ENCODE data around the gene SDHAF4. TPM values are rescaled to one million over a fixed set of nuclear protein-coding genes. Genes with fewer than 3 reads are reported as not detected.

SDHAF4 gene
- total RNA-seq (2022; extraction: Qiagen RNA extraction): 2.9 to 5.4 TPM (median 4.1 TPM) in 5 replicates

DNA sequence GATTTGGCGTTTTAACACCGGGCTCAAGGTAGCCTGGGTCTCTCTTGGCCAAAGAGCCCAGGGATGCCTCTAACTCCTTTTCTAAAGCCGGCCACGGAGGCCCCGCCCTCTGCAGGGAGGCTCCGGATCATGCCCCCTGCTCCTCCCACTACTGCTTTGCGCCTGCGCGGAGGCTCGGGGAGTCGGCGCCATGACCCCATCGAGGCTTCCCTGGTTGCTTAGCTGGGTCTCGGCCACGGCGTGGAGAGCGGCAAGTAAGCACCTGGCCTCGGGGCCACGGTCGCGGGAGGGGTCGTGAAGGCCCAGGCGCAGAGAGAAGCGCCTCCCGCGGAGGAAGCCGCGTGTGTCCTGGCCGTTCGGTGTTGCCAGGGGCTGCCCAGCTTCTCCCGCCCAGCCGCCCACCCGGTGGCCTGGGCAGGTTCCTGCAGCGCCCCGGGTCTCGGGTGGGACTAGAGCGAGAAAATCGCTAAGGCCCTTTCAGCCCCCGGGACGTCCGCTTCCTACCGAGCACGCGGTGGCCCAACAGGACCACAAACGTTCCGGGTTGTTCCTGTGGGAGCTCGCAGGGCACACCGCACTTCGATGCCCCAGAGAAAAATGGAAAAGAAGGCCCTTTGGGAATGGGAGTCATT lies at the start of gene SDHAF4:
SDHAF4 (plus strand) TSS at position 180 of the 632 bp plus-strand sequence; CDS start at position 191, 11 bp downstream.

Other genes starting within 250 kb of the SDHAF4 start
- gene FAM135A, start 153.4 kb upstream of the SDHAF4 start, total RNA-seq (2022; extraction: Qiagen RNA extraction): 10.1 to 16.2 TPM (median 14.0 TPM) in 5 replicates
- 16.4 to 19.9 TPM (median 18.0 TPM) in 5 replicates for gene SMAP1, start 101.0 kb downstream of the SDHAF4 start, total RNA-seq (2022; extraction: Qiagen RNA extraction)

Measured in A549 treated with Mapracorat at 1 μM for 4 hours (cell line).